Stimulated activated CD8-positive, alpha-beta memory T cell treated with anti-CD3 and anti-CD28 coated beads, Interleukin-4, amount 100 ng/mL, for 1 hour (primary cell): ENCODE results near the gene RAB40C.

Source experiments
- DNase-seq, 2 donors: peaks; one replicate each; pipeline ENCODE4 v3.0.0-alpha.2; 2020; ENCODE audit warnings: low read depth in 2 of 2, low spot score in 1 of 2

Gene RAB40C, protein sequence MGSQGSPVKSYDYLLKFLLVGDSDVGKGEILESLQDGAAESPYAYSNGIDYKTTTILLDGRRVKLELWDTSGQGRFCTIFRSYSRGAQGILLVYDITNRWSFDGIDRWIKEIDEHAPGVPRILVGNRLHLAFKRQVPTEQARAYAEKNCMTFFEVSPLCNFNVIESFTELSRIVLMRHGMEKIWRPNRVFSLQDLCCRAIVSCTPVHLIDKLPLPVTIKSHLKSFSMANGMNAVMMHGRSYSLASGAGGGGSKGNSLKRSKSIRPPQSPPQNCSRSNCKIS

GRCh38 chr16:589658-590187, at the start of gene RAB40C:
RAB40C (plus strand) TSS chr16:590066; CDS start chr16:590292, 226 bp downstream.
- peak; percentile 97 to 99 for DNase-seq

- DNase-seq: no peak
Observed at GRCh38 chr16:540645-541340, 49.1 kb upstream of the RAB40C start.

GRCh38 chr16:543301-544164, 46.3 kb upstream of the RAB40C start:
- no peak for DNase-seq

GRCh38 chr16:544517-544916, 45.3 kb upstream of the RAB40C start:
- no peak for DNase-seq

- peak in 1 of 2 donors; percentile 39 for DNase-seq
Observed at GRCh38 chr16:546909-547770, 42.7 kb upstream of the RAB40C start.

DNA sequence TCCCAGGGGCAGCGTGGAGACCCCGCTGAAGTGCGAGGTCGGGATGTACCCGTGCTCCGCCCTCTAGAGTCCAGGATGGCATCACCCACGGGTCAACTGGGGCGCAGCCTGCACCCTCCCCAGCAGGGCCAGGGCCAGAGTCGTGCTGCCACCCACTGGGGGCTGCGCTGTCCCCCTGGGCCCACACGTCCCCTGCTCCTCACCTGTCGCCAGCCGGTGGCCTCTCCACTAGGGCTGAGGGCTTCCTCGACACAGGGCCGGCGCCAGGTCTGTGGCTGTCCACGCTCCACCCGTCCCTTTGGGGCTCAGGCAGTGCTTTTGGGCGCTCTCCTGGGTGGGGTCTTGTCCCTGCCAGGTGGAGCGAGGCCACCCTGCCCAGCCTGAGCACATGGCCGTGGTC, 41.3 kb upstream of the RAB40C start:
- no peak for DNase-seq

DNA sequence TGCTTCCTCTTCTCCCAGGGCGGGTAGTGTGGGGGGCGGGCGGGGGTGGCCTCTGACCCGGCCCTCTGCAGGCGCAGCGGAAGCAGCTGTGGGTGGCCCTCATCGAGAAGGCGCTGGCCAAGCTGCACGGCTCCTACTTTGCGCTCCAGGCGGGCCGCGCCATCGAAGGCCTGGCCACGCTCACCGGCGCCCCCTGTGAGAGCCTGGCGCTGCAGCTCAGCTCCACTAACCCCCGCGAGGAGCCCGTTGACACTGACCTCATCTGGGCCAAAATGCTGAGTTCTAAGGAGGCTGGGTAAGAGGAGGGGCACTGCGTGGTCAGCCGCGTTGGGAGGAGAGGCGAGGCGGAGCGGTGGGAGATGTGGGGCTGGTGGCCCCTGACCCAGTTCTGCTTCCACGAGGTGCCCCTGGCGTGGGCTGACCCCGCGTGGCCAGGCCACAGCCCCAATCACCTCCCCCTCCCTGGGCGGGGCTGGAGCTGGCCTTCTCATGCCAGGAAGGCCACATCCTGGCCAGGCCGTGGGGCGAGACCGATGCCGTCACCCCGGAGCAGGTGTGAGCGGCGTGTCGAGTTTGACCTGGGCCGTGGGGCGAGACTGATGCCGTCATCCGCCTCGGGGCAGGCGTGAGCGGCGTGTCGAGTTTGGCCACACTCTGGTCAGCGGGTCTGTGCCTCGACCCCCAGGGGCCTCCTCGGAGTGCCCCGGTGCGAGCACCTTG, 40.2 kb upstream of the RAB40C start:
- no peak for DNase-seq

- DNase-seq: no peak
Observed at GRCh38 chr16:551210-551609, 38.7 kb upstream of the RAB40C start.

DNA sequence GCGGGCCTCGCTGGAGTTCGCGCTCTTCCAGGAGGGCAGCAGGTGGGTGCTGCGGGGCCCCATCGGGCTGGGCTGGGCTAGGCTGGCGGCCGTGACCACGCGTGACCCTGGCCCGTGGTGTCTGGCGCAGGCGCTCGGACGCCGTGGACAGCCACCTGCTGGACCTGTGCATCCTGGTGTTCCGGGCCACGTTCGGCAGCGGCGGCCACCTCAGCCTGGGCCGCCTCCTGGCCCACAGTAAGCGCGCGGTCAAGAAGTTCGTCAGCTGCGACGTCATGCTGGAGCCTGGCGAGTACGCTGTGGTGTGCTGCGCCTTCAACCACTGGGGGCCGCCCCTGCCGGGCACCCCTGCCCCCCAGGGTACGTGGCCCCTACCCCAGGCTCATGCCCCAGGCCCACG, 37.7 kb upstream of the RAB40C start:
- no peak for DNase-seq

GRCh38 chr16:553601-554296, 36.1 kb upstream of the RAB40C start:
- no peak for DNase-seq

- DNase-seq: no peak
Observed at GRCh38 chr16:554297-554621, 35.6 kb upstream of the RAB40C start.

DNA sequence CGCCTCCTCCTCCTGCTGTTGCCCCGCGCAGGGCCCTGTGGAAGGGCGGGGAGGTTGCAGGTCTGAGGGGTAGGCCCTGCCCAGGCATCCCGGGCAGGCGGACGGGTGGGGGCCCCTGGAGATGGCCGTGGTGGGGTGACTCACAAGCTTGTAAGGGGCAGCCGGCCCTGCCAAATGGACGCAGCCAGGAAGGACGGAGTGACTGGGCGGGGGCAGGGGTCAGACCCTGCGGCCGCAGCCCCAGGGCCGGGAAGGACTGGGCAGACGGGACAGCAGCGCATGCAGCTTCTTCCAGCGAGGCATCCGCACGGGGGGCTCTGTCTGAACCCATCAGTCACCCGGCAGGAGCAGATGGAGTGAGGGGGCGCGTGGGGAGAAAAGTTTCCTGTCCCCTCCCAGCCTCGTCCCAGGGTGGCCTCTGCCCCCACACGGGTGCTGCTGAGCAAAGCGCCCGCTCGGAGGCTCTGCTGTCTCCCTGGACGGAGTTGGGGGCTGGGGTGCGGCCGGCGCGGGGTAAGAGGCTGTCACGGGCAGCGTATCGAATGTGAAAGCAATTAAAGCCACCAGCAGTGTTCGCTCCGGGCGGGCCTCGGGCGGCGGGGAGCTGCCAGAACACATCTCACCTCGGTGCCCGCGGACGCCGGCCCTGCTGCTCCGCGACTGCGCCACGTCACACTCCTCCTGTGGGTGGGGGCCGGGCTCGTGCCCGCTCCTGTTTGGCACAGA, 35.1 kb upstream of the RAB40C start:
- DNase-seq: no peak

DNA sequence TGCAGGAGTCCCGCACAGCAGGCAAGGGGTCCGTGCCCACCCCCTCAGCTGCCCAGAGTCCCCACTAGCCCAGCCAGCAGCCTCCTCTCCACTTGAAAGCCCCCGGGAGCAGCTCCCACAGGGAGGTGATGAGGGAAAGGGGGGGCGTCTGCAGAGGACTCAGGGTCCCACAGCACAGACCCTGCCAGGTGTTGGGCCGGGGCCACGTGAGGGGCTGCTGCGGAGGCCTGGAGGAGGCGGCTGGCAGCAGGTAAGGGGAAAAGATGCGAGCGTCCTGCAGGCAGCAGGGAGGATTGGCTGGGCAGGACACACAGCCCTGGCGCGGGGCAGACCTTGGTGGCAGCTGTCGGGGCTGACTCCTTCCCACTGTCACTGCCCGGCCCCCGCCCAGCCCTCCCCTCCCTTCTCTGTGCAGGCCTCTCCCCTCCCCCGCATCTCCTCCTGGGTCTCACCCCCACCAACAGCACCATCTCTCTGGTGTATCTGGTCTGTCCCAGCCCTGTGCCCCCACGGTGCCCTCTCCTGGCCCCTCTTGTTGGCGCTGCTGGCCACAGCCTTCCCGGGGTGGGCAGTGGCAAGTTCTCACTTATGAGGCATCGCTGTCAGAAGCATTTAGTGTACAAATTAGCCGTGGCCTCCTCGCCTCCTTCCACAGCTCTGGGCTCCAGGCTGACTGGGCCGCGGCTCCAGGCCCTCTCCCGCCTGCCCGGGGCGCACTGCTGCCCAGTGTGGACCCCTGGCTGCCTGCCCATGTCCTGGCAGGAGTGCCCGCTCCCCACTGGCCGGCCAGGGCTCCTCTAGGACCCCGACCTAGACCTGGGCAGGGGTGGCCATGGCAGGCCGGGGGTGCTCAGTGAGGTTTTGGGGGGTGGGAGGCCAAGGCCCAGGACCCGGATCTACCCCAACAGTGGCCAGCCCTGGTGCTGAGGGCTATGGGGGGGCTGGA, 34.1 kb upstream of the RAB40C start:
- DNase-seq: no peak

GRCh38 chr16:556474-557173, 33.2 kb upstream of the RAB40C start:
- DNase-seq: no peak

DNA sequence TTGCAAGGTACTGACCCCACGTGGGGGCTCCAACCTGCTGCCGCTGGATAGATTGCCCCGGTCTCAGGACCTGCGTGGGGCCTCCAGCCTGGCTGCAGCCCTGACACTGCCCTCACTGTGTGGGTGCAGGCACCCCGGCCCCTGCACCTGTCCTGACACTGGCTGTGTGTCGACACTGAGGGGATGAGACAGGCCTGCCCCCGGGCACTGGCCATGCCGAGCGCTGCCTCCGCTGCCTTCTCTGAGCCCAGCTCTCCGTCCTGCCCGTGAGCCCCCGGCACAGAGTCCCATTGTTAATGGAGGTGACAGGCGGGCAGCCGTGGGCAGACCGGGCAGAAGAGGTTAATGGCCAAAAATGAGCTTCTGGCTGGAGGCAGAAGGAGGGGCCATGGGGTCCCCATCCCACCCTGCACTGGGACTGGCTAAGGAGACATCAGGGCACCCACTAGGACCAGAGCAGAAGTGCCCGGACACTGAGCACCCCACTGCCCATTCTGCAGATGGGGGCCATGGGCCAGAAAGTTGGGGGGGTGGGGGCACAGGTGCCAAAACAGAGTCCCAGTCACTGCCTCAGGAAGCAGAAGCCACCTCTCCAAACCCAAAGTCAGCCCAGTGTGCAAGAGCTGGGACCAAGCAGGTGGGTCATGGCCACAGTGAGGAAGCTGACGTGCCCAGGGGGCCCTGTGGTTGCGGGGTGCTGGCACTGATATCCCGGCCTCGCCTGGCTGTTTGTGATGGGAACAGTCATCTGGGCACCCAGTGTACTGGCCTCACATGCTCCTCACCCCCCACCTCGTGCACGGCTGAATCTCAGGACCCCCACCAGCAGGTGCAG, 32.2 kb upstream of the RAB40C start:
- no peak for DNase-seq

GRCh38 chr16:558298-559020, 31.4 kb upstream of the RAB40C start:
- DNase-seq: no peak
